ENCODE measurements around the gene DPCD. TPM values are rescaled to one million over a fixed set of nuclear protein-coding genes. Genes with fewer than 3 reads are reported as not detected.

Gene DPCD
- total and polyA plus RNA-seq, 2 donors (not counting 3 experiments of a cell fraction or from before 2014, with no cell fraction given) = 25.3 to 39.3 TPM

GRCh38 chr10:101612872-101613271 is 24.8 kb downstream of the DPCD start:
- Histone ChIP-seq H2AFZ (ENCODE audit: low read depth, low read length) (no peak overlapping the region), H3K4me1 (ENCODE audit: control insufficient read depth, extremely low read depth, insufficient read depth, low read length) (peaks cover 7% of the 10 kb centered on the region), H3K9me3 (replicated peaks; ENCODE audit: control insufficient read depth, insufficient read depth, low read length) (no peaks in the 10 kb centered on the region), H4K20me1 (replicated peaks; ENCODE audit: control insufficient read depth, extremely low read depth, insufficient read depth, low read length) (no peaks in the 10 kb centered on the region), H3K36me3 (ENCODE audit: control insufficient read depth in 2 of 2, extremely low read depth in 1 of 2, insufficient read depth in 2 of 2, low read length in 2 of 2) (peaks cover 0 to 15% of the 10 kb centered on the region in 2 experiments), H3K27me3 (ENCODE audit: control insufficient read depth in 2 of 2, insufficient read depth in 2 of 2, low read length in 2 of 2) (no peaks in the 10 kb centered on the region), H3K4me3 (replicated peaks in 1 of 3; ENCODE audit: insufficient read depth in 1 of 3, low read depth in 1 of 3, low read length in 3 of 3) (no peak overlapping the region), H3K79me2 (ENCODE audit: control insufficient read depth, insufficient read depth, low read length) (no peaks in the 10 kb centered on the region), H3K9ac (replicated peaks; ENCODE audit: extremely low read depth, insufficient read depth, low read length) (no peak overlapping the region), H3K27ac (ENCODE audit: insufficient read depth, low read depth, low read length) (no peak overlapping the region), H3K4me2 (ENCODE audit: insufficient read depth, low read length) (no peak overlapping the region), H3K9me1 (replicated peaks; ENCODE audit: control insufficient read depth, extremely low read depth, insufficient read depth, low read length) (no peaks in the 10 kb centered on the region)
- TF ChIP-seq MYC (IDR thresholded peaks at IDR 0.05; ENCODE audit: low read depth, low read length) (no peak), FOS (IDR thresholded peaks at IDR 0.05; ENCODE audit: borderline replicate concordance, insufficient read depth, low read length) (no peak), JUN (IDR thresholded peaks at IDR 0.05; ENCODE audit: borderline replicate concordance, insufficient read depth, insufficient read length, low read depth) (no peak), POLR2AphosphoS5 (IDR thresholded peaks at IDR 0.05; ENCODE audit: insufficient read depth, low read depth, low read length) (no peak), MAX (IDR thresholded peaks at IDR 0.05; ENCODE audit: insufficient read depth, insufficient read length) (no peak), GATA2 (IDR thresholded peaks at IDR 0.05; ENCODE audit: insufficient read depth, insufficient read length, low read depth, low read length) (no peak)
- ChIA-PET POLR2A (no interaction called here), CTCF (interaction anchor here (1.1 kb wide), 1 partner anchor 10 kb away, joined by 9 read pairs; no protein-coding TSS in a partner anchor)
- DNase-seq (ENCODE audit: low read depth, low spot score) (no peak), FAIRE-seq (no peak)
- intact Hi-C loops (cut with micrococcal nuclease) = no loop called here
- dilution Hi-C loops (cut with MboI; ENCODE audit: extremely low pct_ligation_motif_present, low sequenced_read_pairs) = no loop called here
- BruUV-seq (replicated peaks) = no TSS peak

GRCh38 chr10:101613646-101614045 is 25.5 kb downstream of the DPCD start:
- Histone ChIP-seq H3K4me2 (ENCODE audit: insufficient read depth, low read length) (no peak overlapping the region), H3K9me1 (replicated peaks; ENCODE audit: control insufficient read depth, extremely low read depth, insufficient read depth, low read length) (no peaks in the 10 kb centered on the region), H3K27me3 (ENCODE audit: control insufficient read depth in 2 of 2, insufficient read depth in 2 of 2, low read length in 2 of 2) (no peaks in the 10 kb centered on the region), H3K4me1 (ENCODE audit: control insufficient read depth, extremely low read depth, insufficient read depth, low read length) (peaks cover 7% of the 10 kb centered on the region), H2AFZ (ENCODE audit: low read depth, low read length) (no peak overlapping the region), H3K9me3 (replicated peaks; ENCODE audit: control insufficient read depth, insufficient read depth, low read length) (no peaks in the 10 kb centered on the region), H3K27ac (ENCODE audit: insufficient read depth, low read depth, low read length) (no peak overlapping the region), H4K20me1 (replicated peaks; ENCODE audit: control insufficient read depth, extremely low read depth, insufficient read depth, low read length) (no peaks in the 10 kb centered on the region), H3K36me3 (ENCODE audit: control insufficient read depth in 2 of 2, extremely low read depth in 1 of 2, insufficient read depth in 2 of 2, low read length in 2 of 2) (peaks cover 0 to 15% of the 10 kb centered on the region in 2 experiments), H3K9ac (replicated peaks; ENCODE audit: extremely low read depth, insufficient read depth, low read length) (no peak overlapping the region), H3K79me2 (ENCODE audit: control insufficient read depth, insufficient read depth, low read length) (no peaks in the 10 kb centered on the region), H3K4me3 (replicated peaks in 1 of 3; ENCODE audit: insufficient read depth in 1 of 3, low read depth in 1 of 3, low read length in 3 of 3) (no peak overlapping the region)
- dilution Hi-C loops (cut with MboI; ENCODE audit: extremely low pct_ligation_motif_present, low sequenced_read_pairs) = no loop called here
- ChIA-PET CTCF (interaction anchor here (1.1 kb wide), 1 partner anchor 9 kb away, joined by 3 read pairs; no protein-coding TSS in a partner anchor), POLR2A (no interaction called here)
- no peak for FAIRE-seq
- no TSS peak for BruUV-seq (replicated peaks)
- TF ChIP-seq JUN (IDR thresholded peaks at IDR 0.05; ENCODE audit: borderline replicate concordance, insufficient read depth, insufficient read length, low read depth) (no peak), EZH2 (IDR thresholded peaks at IDR 0.05; ENCODE audit: borderline replicate concordance, low read depth, low read length, severe bottlenecking) (no peak), POLR2A (IDR thresholded peaks at IDR 0.05; ENCODE audit: low read depth, low read length) (no peak), FOS (IDR thresholded peaks at IDR 0.05; ENCODE audit: borderline replicate concordance, insufficient read depth, low read length) (no peak), GATA2 (IDR thresholded peaks at IDR 0.05; ENCODE audit: insufficient read depth, insufficient read length, low read depth, low read length) (no peak), MYC (IDR thresholded peaks at IDR 0.05; ENCODE audit: low read depth, low read length) (no peak), CTCF (IDR thresholded peaks at IDR 0.05; ENCODE audit: extremely low read depth in 1 of 2, insufficient read depth in 1 of 2, low read depth in 1 of 2, low read length in 2 of 2) (no peak), MAX (IDR thresholded peaks at IDR 0.05; ENCODE audit: insufficient read depth, insufficient read length) (no peak), POLR2AphosphoS5 (IDR thresholded peaks at IDR 0.05; ENCODE audit: insufficient read depth, low read depth, low read length) (no peak)
- DNase-seq (ENCODE audit: low read depth, low spot score) = no peak
- intact Hi-C loops (cut with micrococcal nuclease) = no loop called here

All from endothelial cell of umbilical vein (primary cell).